GM23338 (cell line): ENCODE results near the gene TUBB1. TPM values are rescaled to one million over a fixed set of nuclear protein-coding genes. Genes with fewer than 3 reads are reported as not detected.

Experiments
- ATAC-seq: fragments of 200-7000 bp; cut with Tn5 transposase; 3 replicates; pipeline ENCODE4 v1.9.1; 2020
- DNase-seq: peaks from one replicate; pipeline ENCODE4 v3.0.0-alpha.2; 2015; ENCODE audit warnings: low spot score
- H2AFZ ChIP-seq: fragments of 200-600 bp; sonication (generic); 2 replicates; pipeline ENCODE4 v1.8.0; 2016; ENCODE audit warnings: antibody characterized with exemption, mild to moderate bottlenecking, moderate library complexity
- H3F3A ChIP-seq: fragments of 200-600 bp; sonication (generic); replicated peaks from 2 replicates; pipeline ENCODE4 v1.8.0; 2017; ENCODE audit warnings: antibody characterized with exemption, mixed run types, low read depth
- H3K27ac ChIP-seq: fragments of 200-600 bp; sonication (generic); 2 replicates; pipeline ENCODE4 v1.6.1; 2016; ENCODE audit warnings: low read depth
- H3K27me3 ChIP-seq: fragments of 200-600 bp; sonication (generic); 2 replicates; pipeline ENCODE4 v1.8.0; 2016; ENCODE audit warnings: mild to moderate bottlenecking, mixed run types, moderate library complexity; ENCODE audit not compliant: insufficient read depth
- H3K36me3 ChIP-seq: fragments of 200-600 bp; sonication (generic); 2 replicates; pipeline ENCODE4 v1.8.0; 2016; ENCODE audit warnings: mild to moderate bottlenecking; ENCODE audit not compliant: insufficient read depth
- H3K4me1 ChIP-seq: fragments of 200-600 bp; sonication (generic); 2 replicates; pipeline ENCODE4 v1.8.0; 2016; ENCODE audit warnings: mild to moderate bottlenecking, moderate library complexity; ENCODE audit not compliant: insufficient read depth
- H3K4me2 ChIP-seq: fragments of 200-600 bp; sonication (generic); 2 replicates; pipeline ENCODE4 v1.7.1; 2017; ENCODE audit warnings: mixed run types
- H3K4me3 ChIP-seq: fragments of 200-600 bp; sonication (generic); 2 replicates; pipeline ENCODE4 v1.6.1; 2016; ENCODE audit warnings: mixed run types
- H3K79me2 ChIP-seq: fragments of 200-600 bp; sonication (generic); replicated peaks from 2 replicates; pipeline ENCODE4 v1.8.0; 2017; ENCODE audit warnings: mild to moderate bottlenecking; ENCODE audit not compliant: insufficient read depth
- H3K9me2 ChIP-seq: fragments of 200-600 bp; sonication (generic); 2 replicates; pipeline ENCODE4 v1.8.0; 2017; ENCODE audit not compliant: insufficient read depth
- H4K20me1 ChIP-seq: fragments of 200-600 bp; sonication (generic); replicated peaks from 2 replicates; pipeline ENCODE4 v1.8.0; 2017; ENCODE audit warnings: mild to moderate bottlenecking; ENCODE audit not compliant: insufficient read depth
- H3K27ac Mint-ChIP-seq: 2 replicates; pipeline ENCODE4 v1.8.0; 2020; ENCODE audit warnings: inconsistent platforms, mild to moderate bottlenecking, moderate library complexity, mixed read lengths
- H3K27me3 Mint-ChIP-seq: 3 replicates; pipeline ENCODE4 v1.8.0; 2022; ENCODE audit warnings: low read depth, mild to moderate bottlenecking, moderate library complexity, mixed read lengths, inconsistent platforms; ENCODE audit not compliant: insufficient read depth, poor library complexity
- H3K36me3 Mint-ChIP-seq: 3 replicates; pipeline ENCODE4 v1.8.0; 2021; ENCODE audit warnings: low read depth, mild to moderate bottlenecking, inconsistent platforms, moderate library complexity, mixed read lengths
- H3K4me1 Mint-ChIP-seq: 3 replicates; pipeline ENCODE4 v1.8.0; 2020; ENCODE audit warnings: mild to moderate bottlenecking, inconsistent platforms, mixed read lengths
- H3K4me3 Mint-ChIP-seq: 3 replicates; pipeline ENCODE4 v1.8.0; 2021; ENCODE audit warnings: moderate library complexity, mild to moderate bottlenecking, inconsistent platforms, mixed read lengths
- H3K9me3 Mint-ChIP-seq: 3 replicates; pipeline ENCODE4 v1.8.0; 2020; ENCODE audit warnings: moderate library complexity, mild to moderate bottlenecking, inconsistent platforms, mixed read lengths
- CREB1 ChIP-seq: fragments of 250-450 bp; sonication (Bioruptor Pico); IDR thresholded peaks from 2 replicates; pipeline ENCODE4 v1.5.0; 2020; ENCODE audit warnings: low read depth, mild to moderate bottlenecking, moderate library complexity
- EZH2phosphoT487 ChIP-seq: fragments of 200-600 bp; sonication (generic); IDR thresholded peaks from one replicate; pipeline ENCODE4 v1.8.1; 2018; ENCODE audit warnings: antibody characterized with exemption; ENCODE audit not compliant: unreplicated experiment
- JUNB ChIP-seq: IDR thresholded peaks from one replicate; pipeline ENCODE4 v1.6.1; 2016; ENCODE audit warnings: antibody characterized with exemption; ENCODE audit not compliant: unreplicated experiment
- NANOG ChIP-seq: IDR thresholded peaks from 2 replicates; pipeline ENCODE4 v1.6.1; 2016; ENCODE audit warnings: antibody characterized with exemption, borderline replicate concordance
- STAT1 ChIP-seq: IDR thresholded peaks from one replicate; pipeline ENCODE4 v1.6.1; 2016; ENCODE audit warnings: antibody characterized with exemption; ENCODE audit not compliant: unreplicated experiment
- ZNF114 ChIP-seq: fragments of 250-450 bp; sonication (Bioruptor Pico); IDR thresholded peaks from 2 replicates; pipeline ENCODE4 v1.5.0; 2020; ENCODE audit warnings: mild to moderate bottlenecking, moderate library complexity
- ZNF331 ChIP-seq: fragments of 250-450 bp; sonication (Bioruptor Pico); IDR thresholded peaks from 2 replicates; pipeline ENCODE4 v1.5.0; 2020; ENCODE audit warnings: low read depth, mild to moderate bottlenecking, moderate library complexity
- ZNF462 ChIP-seq: fragments of 250-450 bp; sonication (Bioruptor Pico); IDR thresholded peaks from 2 replicates; pipeline ENCODE4 v1.5.0; 2020; ENCODE audit warnings: mild to moderate bottlenecking, moderate library complexity
- polyA plus RNA-seq: library from polyadenylated mRNA; unstranded; fragments of >200 nt; fragmentation: Nextera tagmentation; extraction: Ambion mirVana; gene quantifications from 2 replicates; pipeline ENCODE4 v1.2.1, GENCODE V29; 2016
- total RNA-seq: library from RNA; depleted of rRNA; stranded (reverse); fragments of >200 nt; shearing (Covaris generic); gene quantifications from 2 replicates; pipeline ENCODE4 v1.2.3, GENCODE V29; 2014
- TF ChIP-seq, protein P1 (sequence below): IDR thresholded peaks from one replicate; pipeline ENCODE4 v1.6.1; 2018; ENCODE audit warnings: antibody characterized with exemption; ENCODE audit not compliant: unreplicated experiment
- TF ChIP-seq, protein P2 (sequence below): IDR thresholded peaks from 2 replicates; pipeline ENCODE4 v1.6.1; 2016; ENCODE audit warnings: antibody characterized with exemption

TUBB1 gene
- total and polyA plus RNA-seq, 2 experiments from 2014 or later: not detected

GRCh38 chr20:59033093-59033492, 13.9 kb downstream of the TUBB1 start (continued):
- TF ChIP-seq, protein P1, sequence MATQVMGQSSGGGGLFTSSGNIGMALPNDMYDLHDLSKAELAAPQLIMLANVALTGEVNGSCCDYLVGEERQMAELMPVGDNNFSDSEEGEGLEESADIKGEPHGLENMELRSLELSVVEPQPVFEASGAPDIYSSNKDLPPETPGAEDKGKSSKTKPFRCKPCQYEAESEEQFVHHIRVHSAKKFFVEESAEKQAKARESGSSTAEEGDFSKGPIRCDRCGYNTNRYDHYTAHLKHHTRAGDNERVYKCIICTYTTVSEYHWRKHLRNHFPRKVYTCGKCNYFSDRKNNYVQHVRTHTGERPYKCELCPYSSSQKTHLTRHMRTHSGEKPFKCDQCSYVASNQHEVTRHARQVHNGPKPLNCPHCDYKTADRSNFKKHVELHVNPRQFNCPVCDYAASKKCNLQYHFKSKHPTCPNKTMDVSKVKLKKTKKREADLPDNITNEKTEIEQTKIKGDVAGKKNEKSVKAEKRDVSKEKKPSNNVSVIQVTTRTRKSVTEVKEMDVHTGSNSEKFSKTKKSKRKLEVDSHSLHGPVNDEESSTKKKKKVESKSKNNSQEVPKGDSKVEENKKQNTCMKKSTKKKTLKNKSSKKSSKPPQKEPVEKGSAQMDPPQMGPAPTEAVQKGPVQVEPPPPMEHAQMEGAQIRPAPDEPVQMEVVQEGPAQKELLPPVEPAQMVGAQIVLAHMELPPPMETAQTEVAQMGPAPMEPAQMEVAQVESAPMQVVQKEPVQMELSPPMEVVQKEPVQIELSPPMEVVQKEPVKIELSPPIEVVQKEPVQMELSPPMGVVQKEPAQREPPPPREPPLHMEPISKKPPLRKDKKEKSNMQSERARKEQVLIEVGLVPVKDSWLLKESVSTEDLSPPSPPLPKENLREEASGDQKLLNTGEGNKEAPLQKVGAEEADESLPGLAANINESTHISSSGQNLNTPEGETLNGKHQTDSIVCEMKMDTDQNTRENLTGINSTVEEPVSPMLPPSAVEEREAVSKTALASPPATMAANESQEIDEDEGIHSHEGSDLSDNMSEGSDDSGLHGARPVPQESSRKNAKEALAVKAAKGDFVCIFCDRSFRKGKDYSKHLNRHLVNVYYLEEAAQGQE: no peak
- TF ChIP-seq JUNB (no peak), ZNF114 (CRISPR knock-in tag) (no peak)

DNA sequence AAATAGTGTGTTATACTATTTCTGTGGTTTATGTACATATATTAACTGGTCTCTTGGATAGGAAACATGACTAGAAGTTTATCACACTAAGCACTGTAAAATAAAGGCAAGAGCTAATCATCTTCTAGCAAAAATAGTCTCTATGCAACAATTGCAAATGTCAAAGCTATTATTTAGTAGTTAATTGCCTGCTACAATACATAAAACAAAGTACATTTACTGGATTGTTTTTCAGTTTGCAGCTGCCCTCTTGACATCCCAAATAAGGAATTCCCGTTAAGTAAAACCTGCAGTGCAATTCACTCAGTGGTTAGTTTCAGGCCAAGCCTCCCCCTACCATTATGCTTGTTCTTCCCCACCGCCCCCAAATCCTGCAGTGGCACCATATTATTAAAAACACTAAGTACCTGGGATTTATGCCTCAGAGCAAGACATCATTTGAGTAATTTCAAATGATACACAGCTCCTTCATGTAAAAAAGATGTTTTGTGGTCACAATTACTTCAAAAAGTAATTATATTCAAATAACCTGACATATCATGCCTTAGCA, 14.5 kb downstream of the TUBB1 start:
- Mint-ChIP-seq H3K4me1 (peaks cover 10% of the 10 kb centered on the region; the same call in 2 of the 3 replicates), H3K27me3 (peaks cover 15% of the 10 kb centered on the region), H3K27ac (no peak overlapping the region), H3K36me3 (peaks cover 68% of the 10 kb centered on the region), H3K4me3 (peak overlapping the region; percentile 13; the same call in 2 of the 3 replicates), H3K9me3 (no peaks in the 10 kb centered on the region)
- Histone ChIP-seq H3K36me3 (peaks cover 48% of the 10 kb centered on the region), H3K9me2 (no peaks in the 10 kb centered on the region), H3K4me3 (no peak overlapping the region), H3K27ac (no peak overlapping the region), H3K4me1 (peaks cover 19% of the 10 kb centered on the region), H3F3A (0 out of 2 replicates have a peak, but pooled peaks cover 3% of the 10 kb centered on the region), H4K20me1 (peaks cover 25% of the 10 kb centered on the region), H3K79me2 (peaks cover 48% of the 10 kb centered on the region), H2AFZ (no peak overlapping the region), H3K27me3 (0 out of 2 replicates have a peak, but pooled peaks cover 4% of the 10 kb centered on the region), H3K4me2 (no peak overlapping the region)
- no peak for DNase-seq
- ATAC-seq: no peak
- TF ChIP-seq ZNF114 (CRISPR knock-in tag) (no peak), EZH2phosphoT487 (no peak), NANOG (no peak), ZNF462 (CRISPR knock-in tag) (no peak), STAT1 (no peak), CREB1 (no peak), ZNF331 (CRISPR knock-in tag) (no peak)
- TF ChIP-seq, protein P1: no peak
- TF ChIP-seq, protein P2, sequence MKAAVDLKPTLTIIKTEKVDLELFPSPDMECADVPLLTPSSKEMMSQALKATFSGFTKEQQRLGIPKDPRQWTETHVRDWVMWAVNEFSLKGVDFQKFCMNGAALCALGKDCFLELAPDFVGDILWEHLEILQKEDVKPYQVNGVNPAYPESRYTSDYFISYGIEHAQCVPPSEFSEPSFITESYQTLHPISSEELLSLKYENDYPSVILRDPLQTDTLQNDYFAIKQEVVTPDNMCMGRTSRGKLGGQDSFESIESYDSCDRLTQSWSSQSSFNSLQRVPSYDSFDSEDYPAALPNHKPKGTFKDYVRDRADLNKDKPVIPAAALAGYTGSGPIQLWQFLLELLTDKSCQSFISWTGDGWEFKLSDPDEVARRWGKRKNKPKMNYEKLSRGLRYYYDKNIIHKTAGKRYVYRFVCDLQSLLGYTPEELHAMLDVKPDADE: no peak
